ENCODE results near the gene LRP1B.

The LRP1B gene

GRCh38 chr2:140808211-140808610 lies 1322.6 kb downstream of the LRP1B start:
- DNase-seq (ENCODE audit: low spot score) = no peak

- DNase-seq (ENCODE audit: low spot score) = no peak
These were observed 1326.0 kb downstream of the LRP1B start for GRCh38 chr2:140804700-140805260.

- no peak for DNase-seq (ENCODE audit: low spot score)
These were observed 1329.5 kb downstream of the LRP1B start for GRCh38 chr2:140801311-140801710.

- DNase-seq (ENCODE audit: low spot score) = no peak
These were observed 1333.1 kb downstream of the LRP1B start for GRCh38 chr2:140797718-140798117.

- no peak for DNase-seq (ENCODE audit: low spot score)
These were observed 1339.0 kb downstream of the LRP1B start for GRCh38 chr2:140791802-140792201.

GRCh38 chr2:140786585-140786984 lies 1344.2 kb downstream of the LRP1B start:
- no peak for DNase-seq (ENCODE audit: low spot score)

- no peak for DNase-seq (ENCODE audit: low spot score)
These were observed 1355.4 kb downstream of the LRP1B start for GRCh38 chr2:140775411-140775810.

GRCh38 chr2:140770645-140771044 lies 1360.2 kb downstream of the LRP1B start:
- no peak for DNase-seq (ENCODE audit: low spot score)

GRCh38 chr2:140761807-140762206 lies 1369.0 kb downstream of the LRP1B start:
- no peak for DNase-seq (ENCODE audit: low spot score)

GRCh38 chr2:140759426-140760156 lies 1371.2 kb downstream of the LRP1B start:
- DNase-seq (ENCODE audit: low spot score) = no peak

- no peak for DNase-seq (ENCODE audit: low spot score)
These were observed 1383.2 kb downstream of the LRP1B start for GRCh38 chr2:140747665-140748064.

GRCh38 chr2:140747090-140747489 lies 1383.7 kb downstream of the LRP1B start:
- DNase-seq (ENCODE audit: low spot score) = no peak

GRCh38 chr2:140744379-140744778 lies 1386.4 kb downstream of the LRP1B start:
- DNase-seq (ENCODE audit: low spot score) = no peak

- no peak for DNase-seq (ENCODE audit: low spot score)
These were observed 1393.8 kb downstream of the LRP1B start for GRCh38 chr2:140737006-140737405.

GRCh38 chr2:140734992-140735391 lies 1395.8 kb downstream of the LRP1B start:
- no peak for DNase-seq (ENCODE audit: low spot score)

- no peak for DNase-seq (ENCODE audit: low spot score)
These were observed 1411.8 kb downstream of the LRP1B start for GRCh38 chr2:140718999-140719398.

- no peak for DNase-seq (ENCODE audit: low spot score)
These were observed 1413.3 kb downstream of the LRP1B start for GRCh38 chr2:140717481-140717880.

- DNase-seq (ENCODE audit: low spot score) = no peak
These were observed 1416.2 kb downstream of the LRP1B start for GRCh38 chr2:140714586-140714985.

GRCh38 chr2:140711867-140712266 lies 1418.9 kb downstream of the LRP1B start:
- no peak for DNase-seq (ENCODE audit: low spot score)

- no peak for DNase-seq (ENCODE audit: low spot score)
These were observed 1429.1 kb downstream of the LRP1B start for GRCh38 chr2:140701726-140702125.

- DNase-seq (ENCODE audit: low spot score) = no peak
These were observed 1432.2 kb downstream of the LRP1B start for GRCh38 chr2:140698636-140699035.

- DNase-seq (ENCODE audit: low spot score) = no peak
These were observed 1434.4 kb downstream of the LRP1B start for GRCh38 chr2:140696449-140696848.

GRCh38 chr2:140695155-140695554 lies 1435.7 kb downstream of the LRP1B start:
- peak; percentile 1 for DNase-seq (ENCODE audit: low spot score)

- no peak for DNase-seq (ENCODE audit: low spot score)
These were observed 1443.0 kb downstream of the LRP1B start for GRCh38 chr2:140687825-140688224.
